Measurements from ENCODE around the gene AP2B1. TPM values are rescaled to one million over a fixed set of nuclear protein-coding genes. Genes with fewer than 3 reads are reported as not detected.

Gene AP2B1
- total RNA-seq, 1 experiment from 2014 or later: 198 TPM

- intact Hi-C loops (cut with micrococcal nuclease): loop anchor here (10.0 kb wide), 2 partner anchors 1198 to 1318 kb away; no protein-coding TSS in a partner anchor
- ATAC-seq (no peak), DNase-seq (ENCODE audit: low read depth, low spot score) (no peak)
- CTCF ChIA-PET: no interaction called here
- H3K36me3 ChIP-seq (ENCODE audit: control insufficient read depth in 1 of 2, insufficient read depth in 2 of 2, low read length in 2 of 2): no peaks in the 10 kb centered on the region
- H2AFZ ChIP-seq (ENCODE audit: low read depth, low read length, poor library complexity, severe bottlenecking): no peak overlapping the region
- H3K4me3 ChIP-seq (replicated peaks in 1 of 2; ENCODE audit: low read depth in 1 of 2, low read length in 2 of 2): no peak overlapping the region
- no peaks in the 10 kb centered on the region for H4K20me1 ChIP-seq (ENCODE audit: insufficient read depth)
- H3K9ac ChIP-seq (ENCODE audit: low read length): no peak overlapping the region
- H3K9me2 ChIP-seq (ENCODE audit: insufficient read depth): no peaks in the 10 kb centered on the region
- H3K4me1 ChIP-seq (ENCODE audit: control insufficient read depth in 1 of 2, insufficient read depth in 2 of 2, low read length in 2 of 2): no peaks in the 10 kb centered on the region
- H3K27me3 ChIP-seq (ENCODE audit: insufficient read depth, low read length): no peaks in the 10 kb centered on the region
- RAD21 ChIA-PET (ENCODE audit: low non-redundant PET in 1 of 2, low total read pairs in 2 of 2, uncharacterized antibody in 2 of 2, unreplicated experiment in 2 of 2): no interaction called here
- H3K9me3 ChIP-seq (ENCODE audit: control insufficient read depth in 1 of 2, insufficient read depth in 1 of 2, low read depth in 1 of 2, low read length in 2 of 2): no peaks in the 10 kb centered on the region
- TF ChIP-seq JUND (IDR thresholded peaks at IDR 0.05): no peak
- TF ChIP-seq SIN3A (IDR thresholded peaks at IDR 0.05; ENCODE audit: low read depth): no peak
- no peak for TF ChIP-seq CBX3 (IDR thresholded peaks at IDR 0.05; ENCODE audit: low read depth)
- TF ChIP-seq EZH2phosphoT487 (IDR thresholded peaks at IDR 0.05; ENCODE audit: borderline replicate concordance): no peak
- no peak overlapping the region for H3K27ac ChIP-seq (ENCODE audit: low read depth, low read length)
- BruUV-seq (replicated peaks): no TSS peak
- no peak overlapping the region for H3K4me2 ChIP-seq (ENCODE audit: low read length)
- POLR2A ChIA-PET: no interaction called here
- no peaks in the 10 kb centered on the region for H3K79me2 ChIP-seq (ENCODE audit: insufficient read depth, low read length)
Measured at GRCh38 chr17:35742496-35742895, 155.4 kb downstream of the AP2B1 start.

GRCh38 chr17:35742896-35743477 is 155.9 kb downstream of the AP2B1 start:
- Histone ChIP-seq H3K4me3 (replicated peaks in 1 of 2; ENCODE audit: low read depth in 1 of 2, low read length in 2 of 2) (no peak overlapping the region), H3K36me3 (ENCODE audit: control insufficient read depth in 1 of 2, insufficient read depth in 2 of 2, low read length in 2 of 2) (no peaks in the 10 kb centered on the region), H3K4me1 (ENCODE audit: control insufficient read depth in 1 of 2, insufficient read depth in 2 of 2, low read length in 2 of 2) (no peaks in the 10 kb centered on the region), H3K4me2 (ENCODE audit: low read length) (no peak overlapping the region), H3K9me3 (ENCODE audit: control insufficient read depth in 1 of 2, insufficient read depth in 1 of 2, low read depth in 1 of 2, low read length in 2 of 2) (no peaks in the 10 kb centered on the region), H4K20me1 (ENCODE audit: insufficient read depth) (no peaks in the 10 kb centered on the region), H3K27me3 (ENCODE audit: insufficient read depth, low read length) (no peaks in the 10 kb centered on the region), H3K27ac (ENCODE audit: low read depth, low read length) (no peak overlapping the region), H3K9me2 (ENCODE audit: insufficient read depth) (no peaks in the 10 kb centered on the region), H3K79me2 (ENCODE audit: insufficient read depth, low read length) (no peaks in the 10 kb centered on the region), H3K9ac (ENCODE audit: low read length) (no peak overlapping the region), H2AFZ (ENCODE audit: low read depth, low read length, poor library complexity, severe bottlenecking) (no peak overlapping the region)
- ChIA-PET CTCF (no interaction called here), POLR2A (no interaction called here), RAD21 (ENCODE audit: low non-redundant PET in 1 of 2, low total read pairs in 2 of 2, uncharacterized antibody in 2 of 2, unreplicated experiment in 2 of 2) (no interaction called here)
- no peak for TF ChIP-seq EZH2phosphoT487 (IDR thresholded peaks at IDR 0.05; ENCODE audit: borderline replicate concordance)
- TF ChIP-seq EGR1 (IDR thresholded peaks at IDR 0.05; ENCODE audit: low read depth): no peak
- TF ChIP-seq, protein P1, sequence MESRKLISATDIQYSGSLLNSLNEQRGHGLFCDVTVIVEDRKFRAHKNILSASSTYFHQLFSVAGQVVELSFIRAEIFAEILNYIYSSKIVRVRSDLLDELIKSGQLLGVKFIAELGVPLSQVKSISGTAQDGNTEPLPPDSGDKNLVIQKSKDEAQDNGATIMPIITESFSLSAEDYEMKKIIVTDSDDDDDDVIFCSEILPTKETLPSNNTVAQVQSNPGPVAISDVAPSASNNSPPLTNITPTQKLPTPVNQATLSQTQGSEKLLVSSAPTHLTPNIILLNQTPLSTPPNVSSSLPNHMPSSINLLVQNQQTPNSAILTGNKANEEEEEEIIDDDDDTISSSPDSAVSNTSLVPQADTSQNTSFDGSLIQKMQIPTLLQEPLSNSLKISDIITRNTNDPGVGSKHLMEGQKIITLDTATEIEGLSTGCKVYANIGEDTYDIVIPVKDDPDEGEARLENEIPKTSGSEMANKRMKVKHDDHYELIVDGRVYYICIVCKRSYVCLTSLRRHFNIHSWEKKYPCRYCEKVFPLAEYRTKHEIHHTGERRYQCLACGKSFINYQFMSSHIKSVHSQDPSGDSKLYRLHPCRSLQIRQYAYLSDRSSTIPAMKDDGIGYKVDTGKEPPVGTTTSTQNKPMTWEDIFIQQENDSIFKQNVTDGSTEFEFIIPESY (IDR thresholded peaks at IDR 0.05; ENCODE audit: extremely low read depth, insufficient replicate concordance, low read length): no peak
- no peak for TF ChIP-seq ATF3 (IDR thresholded peaks at IDR 0.05)
- no peak for TF ChIP-seq TCF7L2 (IDR thresholded peaks at IDR 0.05; ENCODE audit: borderline replicate concordance, extremely low read depth, insufficient read depth, insufficient read length)
- TF ChIP-seq FOSL1 (IDR thresholded peaks at IDR 0.05; ENCODE audit: low read depth): no peak
- no peak for DNase-seq (ENCODE audit: low read depth, low spot score)
- ATAC-seq: no peak
- intact Hi-C loops (cut with micrococcal nuclease): loop anchor here (10.0 kb wide), 2 partner anchors 1198 to 1318 kb away; no protein-coding TSS in a partner anchor
- no TSS peak for BruUV-seq (replicated peaks)
